CD4-positive, alpha-beta T cell (primary cell): ENCODE results near the gene DPAGT1. TPM values are rescaled to one million over a fixed set of nuclear protein-coding genes. Genes with fewer than 3 reads are reported as not detected.

ENCODE experiments used
- ATAC-seq: fragments of 200-7000 bp; cut with Tn5 transposase; one replicate; pipeline ENCODE4 v1.10.0; 2022; ENCODE audit warnings: mild to moderate bottlenecking; ENCODE audit not compliant: poor library complexity
- CTCF ChIA-PET: fragments of 350-600 bp; sonication (Branson Sonifier 250); formaldehyde crosslinking; loops from one replicate; lab custom pipeline; 2021; ENCODE audit warnings: antibody characterized with exemption, inconsistent platforms; lab: Charles Lee
- POLR2A ChIA-PET: fragments of 350-600 bp; sonication (Branson Sonifier 250); formaldehyde crosslinking; loops from one replicate; lab custom pipeline; 2021; ENCODE audit warnings: antibody characterized with exemption, inconsistent platforms; lab: Charles Lee
- DNase-seq, 14 experiments: peaks; one replicate each; pipeline ENCODE4 v3.0.0-alpha.2; 2013 to 2020; ENCODE audit warnings: mixed read lengths in 2 of 14
- H3K27ac ChIP-seq, 2 donors: one replicate each; pipeline versions ENCODE4 v1.5.1 to v1.7.0; 2013; ENCODE audit warnings: low read length in 2 of 2, low read depth in 1 of 2, mild to moderate bottlenecking in 1 of 2
- H3K27me3 ChIP-seq, 2 experiments: 1 replicate in 1 of 2; 2 replicates in 1 of 2; pipeline versions ENCODE4 v1.6.1 to v1.7.0; 2013; ENCODE audit warnings: low read length in 2 of 2, control low read depth in 1 of 2, mild to moderate bottlenecking in 1 of 2, moderate library complexity in 1 of 2; ENCODE audit not compliant: insufficient read depth in 2 of 2, control insufficient read depth in 1 of 2
- H3K36me3 ChIP-seq: one replicate; pipeline ENCODE4 v1.6.1; 2013; ENCODE audit warnings: low read length, control low read depth; ENCODE audit not compliant: insufficient read depth
- H3K4me1 ChIP-seq: one replicate; pipeline ENCODE4 v1.6.1; 2013; ENCODE audit warnings: low read length, control low read depth; ENCODE audit not compliant: insufficient read depth
- H3K4me3 ChIP-seq: one replicate; pipeline ENCODE4 v1.5.1; 2013; ENCODE audit warnings: mild to moderate bottlenecking, low read length, moderate library complexity
- H3K9me3 ChIP-seq, 2 experiments: 1 replicate in 1 of 2; 2 replicates in 1 of 2; pipeline versions ENCODE4 v1.6.1 to v1.7.0; 2013; ENCODE audit warnings: low read length in 2 of 2, mild to moderate bottlenecking in 2 of 2, control low read depth in 1 of 2, moderate library complexity in 1 of 2; ENCODE audit not compliant: control insufficient read depth in 1 of 2, insufficient read depth in 1 of 2
- H3K27ac Mint-ChIP-seq: one replicate; pipeline ENCODE4 v1.8.0; 2020; ENCODE audit warnings: mixed read lengths
- H3K27me3 Mint-ChIP-seq: one replicate; pipeline ENCODE4 v1.8.0; 2021; ENCODE audit warnings: mixed read lengths
- H3K36me3 Mint-ChIP-seq: one replicate; pipeline ENCODE4 v1.8.0; 2021; ENCODE audit warnings: low read depth, mixed read lengths
- H3K4me1 Mint-ChIP-seq: one replicate; pipeline ENCODE4 v1.8.0; 2021; ENCODE audit warnings: low read depth, mixed read lengths
- H3K4me3 Mint-ChIP-seq: one replicate; pipeline ENCODE4 v1.8.0; 2020; ENCODE audit warnings: mild to moderate bottlenecking, mixed read lengths
- H3K9me3 Mint-ChIP-seq: one replicate; pipeline ENCODE4 v1.8.0; 2020; ENCODE audit warnings: mixed read lengths
- intact Hi-C, 2 experiments: fragments of 100-400 bp; cut with DNase I in 1 of 2; cut with micrococcal nuclease in 1 of 2; formaldehyde crosslinking; loops; one replicate each; pipeline versions ENCODE4 v1.15.1 to v1.9.0; 2023 to 2025; cut with DNase I, micrococcal nuclease
- total RNA-seq, 174 experiments: library from RNA in 2 of 174; stranded (reverse) in 2 of 174; gene quantifications; one replicate each; pipeline ENCODE4 v1.2.3 and lab custom pipeline; 2021 to 2026
- TF ChIP-seq, protein P1 (sequence below): fragments of 200-600 bp; IDR thresholded peaks from one replicate; pipeline ENCODE4 v1.8.0; 2022; ENCODE audit warnings: antibody characterized with exemption, mild to moderate bottlenecking

Gene DPAGT1
- total RNA-seq, 2 experiments from 2014 or later, result 9.5 to 11.7 TPM

DNA sequence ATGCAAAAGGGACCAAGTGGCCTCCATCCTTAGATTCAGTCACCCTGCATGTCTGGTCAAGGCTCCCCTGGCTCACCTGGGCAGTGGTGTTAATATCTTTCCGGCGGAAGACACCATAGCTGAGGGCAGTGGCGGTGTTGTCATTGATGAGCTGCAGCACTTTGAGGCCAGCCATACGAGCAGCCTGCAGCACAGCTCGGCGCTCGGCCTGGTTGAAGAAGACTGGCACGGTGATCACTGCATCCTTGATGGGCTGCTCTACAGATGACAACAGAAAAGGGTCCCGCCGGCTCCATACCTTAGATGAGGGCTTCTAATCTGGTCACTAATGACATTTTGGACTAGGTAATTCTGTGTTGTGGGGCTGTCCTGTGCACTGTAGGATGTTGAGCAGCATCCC is 47.2 kb downstream of the DPAGT1 start:
- TF ChIP-seq, protein P1, sequence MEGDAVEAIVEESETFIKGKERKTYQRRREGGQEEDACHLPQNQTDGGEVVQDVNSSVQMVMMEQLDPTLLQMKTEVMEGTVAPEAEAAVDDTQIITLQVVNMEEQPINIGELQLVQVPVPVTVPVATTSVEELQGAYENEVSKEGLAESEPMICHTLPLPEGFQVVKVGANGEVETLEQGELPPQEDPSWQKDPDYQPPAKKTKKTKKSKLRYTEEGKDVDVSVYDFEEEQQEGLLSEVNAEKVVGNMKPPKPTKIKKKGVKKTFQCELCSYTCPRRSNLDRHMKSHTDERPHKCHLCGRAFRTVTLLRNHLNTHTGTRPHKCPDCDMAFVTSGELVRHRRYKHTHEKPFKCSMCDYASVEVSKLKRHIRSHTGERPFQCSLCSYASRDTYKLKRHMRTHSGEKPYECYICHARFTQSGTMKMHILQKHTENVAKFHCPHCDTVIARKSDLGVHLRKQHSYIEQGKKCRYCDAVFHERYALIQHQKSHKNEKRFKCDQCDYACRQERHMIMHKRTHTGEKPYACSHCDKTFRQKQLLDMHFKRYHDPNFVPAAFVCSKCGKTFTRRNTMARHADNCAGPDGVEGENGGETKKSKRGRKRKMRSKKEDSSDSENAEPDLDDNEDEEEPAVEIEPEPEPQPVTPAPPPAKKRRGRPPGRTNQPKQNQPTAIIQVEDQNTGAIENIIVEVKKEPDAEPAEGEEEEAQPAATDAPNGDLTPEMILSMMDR, result no peak
- Histone ChIP-seq H3K27ac (no peak overlapping the region), H3K9me3 (no peaks in the 10 kb centered on the region), H3K4me3 (no peak overlapping the region), H3K36me3 (peaks cover 62% of the 10 kb centered on the region), H3K4me1 (peaks cover 43% of the 10 kb centered on the region), H3K27me3 (no peaks in the 10 kb centered on the region)
- H3K36me3 Mint-ChIP-seq, result peaks cover 84% of the 10 kb centered on the region
- H3K27ac Mint-ChIP-seq, result no peak overlapping the region
- ATAC-seq (no peak), DNase-seq (no peak)
- intact Hi-C loops, result loop anchor here in 1 of 2 experiments (5.0 kb wide), 1 partner anchor 187 kb away; no protein-coding TSS in a partner anchor
- ChIA-PET CTCF (no interaction called here), POLR2A (no interaction called here)
- H3K9me3 Mint-ChIP-seq, result no peaks in the 10 kb centered on the region
- peak overlapping the region; percentile 65 for H3K4me3 Mint-ChIP-seq
- H3K27me3 Mint-ChIP-seq, result no peaks in the 10 kb centered on the region
- peaks cover 40% of the 10 kb centered on the region for H3K4me1 Mint-ChIP-seq

DNA sequence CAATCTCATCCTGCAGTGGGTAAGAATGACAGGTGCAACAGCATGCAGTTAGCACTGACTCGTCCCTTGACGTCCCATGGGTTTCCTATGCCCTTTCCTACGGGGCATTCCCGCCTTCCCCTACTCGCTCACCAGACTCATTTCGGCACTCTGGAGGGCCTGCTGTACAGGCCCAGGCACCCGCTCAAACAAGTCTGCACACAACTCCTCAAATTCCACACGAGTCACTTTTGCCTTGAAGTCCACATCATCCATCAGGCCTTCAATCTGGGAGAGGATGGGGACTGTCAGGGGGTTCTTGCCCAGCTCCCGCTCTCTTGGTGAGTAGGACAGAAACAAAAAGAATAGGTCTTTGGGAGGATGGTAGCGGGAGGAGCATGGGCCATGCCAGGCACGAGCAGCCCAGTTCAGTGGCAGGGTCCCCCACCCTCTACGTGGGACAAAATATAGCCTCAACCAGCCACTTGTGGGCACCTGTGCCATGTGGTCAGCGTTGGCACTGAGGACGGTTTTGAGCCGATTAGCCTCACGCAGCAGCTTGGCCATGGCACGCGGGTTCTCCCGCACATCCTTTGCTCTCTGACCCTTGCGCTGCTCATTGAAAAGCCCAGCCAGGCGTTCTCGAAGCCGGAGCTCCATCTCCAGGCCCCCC is 49.4 kb downstream of the DPAGT1 start:
- H3K4me1 Mint-ChIP-seq, result peaks cover 29% of the 10 kb centered on the region
- ChIA-PET CTCF (no interaction called here), POLR2A (interaction anchor here (1.6 kb wide), 1 partner anchor 33 kb away, joined by 5 read pairs; the partner anchor contains the start of gene TRAPPC4)
- Histone ChIP-seq H3K4me3 (no peak overlapping the region), H3K27me3 (no peaks in the 10 kb centered on the region), H3K27ac (no peak overlapping the region), H3K36me3 (peaks cover 83% of the 10 kb centered on the region), H3K4me1 (peaks cover 32% of the 10 kb centered on the region), H3K9me3 (no peaks in the 10 kb centered on the region)
- H3K4me3 Mint-ChIP-seq, result peak overlapping the region; percentile 15
- H3K27ac Mint-ChIP-seq, result no peak overlapping the region
- TF ChIP-seq, protein P1, result no peak
- no peaks in the 10 kb centered on the region for H3K9me3 Mint-ChIP-seq
- intact Hi-C loops, result loop anchor here in 1 of 2 experiments (5.0 kb wide), 1 partner anchor 185 kb away; no protein-coding TSS in a partner anchor
- H3K27me3 Mint-ChIP-seq, result no peaks in the 10 kb centered on the region
- DNase-seq (no peak), ATAC-seq (no peak)
- peaks cover 95% of the 10 kb centered on the region for H3K36me3 Mint-ChIP-seq

DNA sequence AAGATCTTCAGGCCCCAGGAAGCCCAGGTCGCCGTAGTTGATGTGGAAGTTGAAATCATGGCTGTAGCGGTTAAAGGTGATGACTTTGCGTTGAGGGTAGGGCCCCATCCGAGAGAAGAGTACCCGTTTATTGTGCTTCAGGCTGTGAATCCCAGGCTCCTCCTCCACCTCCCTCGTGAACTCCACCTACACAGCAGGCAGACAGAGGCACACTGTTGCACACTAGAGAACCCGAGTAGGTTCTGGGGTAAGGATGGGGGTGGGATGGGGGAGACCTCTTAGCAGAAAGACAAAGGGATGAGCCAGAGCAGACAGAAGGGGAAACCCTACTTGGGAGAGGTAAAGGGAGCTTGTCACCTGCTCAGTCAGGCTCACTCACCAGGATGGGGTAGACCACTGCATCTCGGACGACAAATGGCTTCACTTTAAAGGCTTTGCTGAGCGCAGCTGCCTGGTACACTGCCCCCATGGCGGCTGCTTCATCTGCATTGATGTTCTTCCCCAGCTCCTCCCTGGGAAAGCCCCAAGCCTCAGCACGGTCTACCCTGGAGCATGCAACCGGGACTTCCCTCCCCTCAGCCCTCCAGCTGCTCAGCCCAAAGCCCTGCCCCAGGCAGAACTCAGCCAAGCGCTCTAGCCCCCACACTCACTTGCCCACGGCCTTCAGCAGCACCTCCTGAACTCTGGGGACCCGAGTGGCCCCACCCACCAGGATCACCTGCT is 50.1 kb downstream of the DPAGT1 start:
- ChIA-PET CTCF (no interaction called here), POLR2A (interaction anchor here (1.5 to 1.6 kb wide), 2 partner anchors 33 to 51 kb away, joined by 3 to 5 read pairs; partner anchors contain the start of gene TRAPPC4)

More for the DNA sequence above, 50.1 kb downstream of the DPAGT1 start:
- Mint-ChIP-seq H3K36me3 (peaks cover 94% of the 10 kb centered on the region), H3K4me1 (peaks cover 23% of the 10 kb centered on the region), H3K27ac (peak overlapping the region; percentile 27), H3K4me3 (no peak overlapping the region), H3K9me3 (no peaks in the 10 kb centered on the region), H3K27me3 (no peaks in the 10 kb centered on the region)
- Histone ChIP-seq H3K36me3 (peaks cover 90% of the 10 kb centered on the region), H3K27ac (no peak overlapping the region), H3K4me1 (peaks cover 32% of the 10 kb centered on the region), H3K9me3 (no peaks in the 10 kb centered on the region), H3K27me3 (no peaks in the 10 kb centered on the region), H3K4me3 (no peak overlapping the region)
- intact Hi-C loops, result loop anchor here in 1 of 2 experiments (5.0 kb wide), 1 partner anchor 184 kb away; no protein-coding TSS in a partner anchor
- TF ChIP-seq, protein P1, result no peak
- peak; percentile 20 for ATAC-seq
- DNase-seq, result peak in 2 of 14 experiments; percentile 68 to 76
